ENCODE results near the gene GPR180.

GPR180 gene

DNA sequence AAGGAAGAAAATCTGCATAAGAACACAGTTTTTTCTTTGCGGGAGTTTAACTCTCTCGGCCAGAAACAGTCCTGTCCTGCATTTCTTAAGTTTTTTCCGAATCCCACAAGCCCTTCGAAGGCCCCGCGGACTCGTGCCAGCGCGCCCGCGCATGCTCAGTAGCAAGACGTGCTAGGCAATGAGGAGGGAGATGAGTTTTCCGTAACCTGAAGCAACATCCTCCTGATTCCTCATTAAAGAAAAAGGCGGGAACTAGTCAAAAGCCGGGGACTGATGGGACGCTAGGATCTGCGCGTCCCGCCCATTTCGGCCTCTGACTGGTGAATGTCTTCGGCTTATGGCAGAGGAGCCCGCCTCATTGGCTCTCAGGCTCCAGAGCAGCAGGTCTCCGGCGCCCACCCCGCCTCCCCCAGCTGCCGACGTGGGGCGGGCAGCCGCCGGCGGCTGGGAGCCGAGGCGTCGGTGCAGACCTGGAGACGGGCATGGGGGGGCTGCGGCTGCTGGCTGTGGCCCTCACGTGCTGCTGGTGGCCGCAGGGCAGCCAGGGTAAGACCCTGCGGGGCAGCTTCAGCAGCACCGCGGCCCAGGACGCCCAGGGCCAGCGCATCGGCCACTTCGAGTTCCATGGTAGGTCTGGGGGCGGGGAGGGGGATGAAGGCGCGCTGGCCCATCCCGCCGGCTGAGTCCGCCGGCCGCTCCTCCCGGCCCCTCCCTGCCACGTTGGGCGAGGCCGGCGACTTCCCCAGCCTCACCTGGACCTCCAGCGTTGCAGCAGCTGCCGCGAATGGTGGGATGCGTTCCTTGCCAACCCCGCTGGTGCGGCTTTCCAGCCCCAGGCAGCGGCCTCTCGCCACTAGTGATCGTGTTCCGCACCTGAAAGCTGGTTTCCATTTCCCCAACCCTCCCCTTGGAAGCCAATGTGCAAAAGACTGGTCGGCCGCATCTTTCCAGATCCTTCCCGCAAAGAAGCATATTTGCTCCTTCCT, at the start of gene GPR180:
TSS of gene GPR180 (plus strand) at position 412 of the 986 bp plus-strand sequence. CDS start at position 483, 71 bp downstream.
- DNase-seq (ENCODE audit: low spot score), result peak; percentile 99

DNA sequence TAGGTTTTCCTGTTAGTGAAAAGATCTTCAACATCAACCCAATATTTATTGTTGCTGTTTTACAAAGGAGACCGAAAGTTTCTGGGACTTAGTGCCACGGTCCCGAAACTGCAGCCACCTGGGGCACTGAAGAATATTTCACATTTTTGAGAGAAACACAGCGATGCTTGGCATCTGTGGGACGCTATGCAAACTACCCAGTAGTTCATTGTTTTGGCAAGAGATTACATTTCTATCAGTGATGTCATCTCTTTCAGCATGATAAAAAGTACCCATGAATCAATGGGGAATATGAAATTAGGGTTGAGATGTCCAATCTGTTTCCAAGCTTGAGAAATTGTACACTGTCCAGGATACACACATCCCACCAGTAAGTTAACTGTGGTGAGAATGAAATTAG, 49.6 kb upstream of the GPR180 start:
- no peak for DNase-seq (ENCODE audit: low spot score)

DNA sequence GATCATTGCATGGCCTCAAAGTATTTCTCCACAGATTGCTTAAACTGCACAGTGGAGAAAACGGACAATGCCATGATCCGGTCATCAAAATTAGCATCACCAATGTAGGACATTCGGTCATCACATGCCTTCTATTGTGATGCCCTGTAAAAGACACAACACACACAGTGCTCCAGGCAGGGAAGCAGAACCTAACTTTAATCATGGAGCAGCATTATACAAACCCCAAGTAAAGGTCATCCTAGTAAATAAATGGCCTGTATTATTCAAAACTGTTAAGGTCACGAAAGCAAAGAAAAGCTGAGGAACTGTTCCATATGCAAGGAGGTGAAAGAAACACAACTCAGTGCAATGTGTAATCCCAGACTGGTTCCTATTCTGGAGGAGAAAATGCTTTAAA, 47.9 kb upstream of the GPR180 start:
- no peak for DNase-seq (ENCODE audit: low spot score)

DNA sequence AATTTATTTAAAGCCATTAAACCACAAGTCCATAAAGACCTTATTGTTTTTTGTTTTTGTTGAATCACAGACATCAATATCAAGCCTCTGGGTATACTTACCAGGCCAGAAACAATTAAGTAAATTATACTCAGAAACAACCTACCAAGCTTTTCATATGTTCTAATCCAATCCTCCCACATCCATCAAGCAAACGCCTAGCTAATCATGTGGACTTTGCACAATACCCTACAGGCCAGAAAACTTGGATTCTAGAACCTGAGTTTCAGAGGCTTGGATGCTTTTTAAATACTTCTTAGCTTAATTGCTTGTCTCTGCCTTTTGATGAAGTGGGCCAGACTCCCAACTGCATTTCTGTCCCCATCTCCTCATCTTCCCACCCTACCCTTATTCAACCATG, 45.6 kb upstream of the GPR180 start:
- peak; percentile 75 for DNase-seq (ENCODE audit: low spot score)

DNA sequence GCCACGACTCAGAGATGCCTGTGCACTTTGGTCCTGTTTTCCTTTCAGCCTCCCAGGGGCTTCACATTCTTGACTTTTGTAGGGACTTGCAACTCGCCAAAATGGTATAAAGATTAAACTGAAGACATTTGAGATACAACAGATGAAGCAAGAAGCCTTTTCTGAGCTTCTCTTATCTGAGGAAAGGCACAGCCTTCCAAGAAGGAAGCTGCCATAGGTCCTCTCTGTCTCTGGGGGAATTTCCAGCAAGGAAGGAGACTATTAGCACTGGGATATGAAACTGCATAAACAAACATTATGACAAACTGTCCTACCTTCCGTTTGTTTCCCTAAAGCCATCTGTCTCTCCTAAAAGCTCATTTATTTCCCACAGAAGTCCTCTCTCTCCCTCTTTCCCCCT, 45.0 kb upstream of the GPR180 start:
- peak; percentile 23 for DNase-seq (ENCODE audit: low spot score)

DNA sequence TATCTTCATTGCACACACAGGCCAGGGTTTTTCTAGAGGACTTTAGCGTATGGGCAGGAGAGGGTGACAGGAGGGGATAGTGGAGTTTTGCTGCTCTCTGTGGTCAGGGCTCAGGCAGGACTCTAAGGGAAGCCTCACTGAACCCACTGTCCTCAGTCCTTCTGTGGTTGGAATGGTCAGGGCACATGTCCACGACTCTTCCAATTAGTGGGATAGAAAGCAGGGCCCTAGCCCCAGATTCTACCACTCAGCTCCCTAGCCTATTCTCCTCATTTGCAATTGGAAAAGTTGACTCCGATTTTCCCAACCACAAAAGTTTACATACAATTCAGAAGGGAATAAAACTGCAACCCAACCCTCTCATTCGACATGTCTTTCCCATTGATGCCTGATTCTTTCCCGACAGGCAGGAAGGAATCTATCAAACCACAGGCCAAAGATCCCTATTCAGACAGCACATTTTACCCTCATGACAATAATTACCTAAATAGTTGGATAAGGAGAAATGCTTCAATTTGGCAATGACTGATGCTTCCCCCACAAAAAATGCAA, 43.9 kb upstream of the GPR180 start:
- DNase-seq (ENCODE audit: low spot score), result peak; percentile 21

DNA sequence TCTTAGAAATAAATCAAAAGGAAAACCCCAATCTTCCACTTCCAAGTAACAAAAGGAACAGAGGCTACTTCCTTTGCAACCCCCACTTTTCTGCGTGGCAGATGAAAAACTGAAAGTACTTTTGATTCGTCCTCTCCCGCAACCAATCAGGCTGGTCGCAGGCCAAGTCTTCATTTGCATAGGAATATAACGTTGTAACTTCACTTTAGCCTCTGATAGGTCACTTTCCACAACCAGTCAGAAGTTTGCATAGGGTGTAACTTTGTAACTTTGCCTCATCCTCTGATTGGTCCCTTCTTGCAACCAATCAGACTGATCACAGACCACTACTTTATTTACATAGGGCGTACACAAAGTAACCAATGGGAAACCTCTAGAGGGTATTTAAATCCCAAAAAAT, 42.9 kb upstream of the GPR180 start:
- no peak for DNase-seq (ENCODE audit: low spot score)

DNA sequence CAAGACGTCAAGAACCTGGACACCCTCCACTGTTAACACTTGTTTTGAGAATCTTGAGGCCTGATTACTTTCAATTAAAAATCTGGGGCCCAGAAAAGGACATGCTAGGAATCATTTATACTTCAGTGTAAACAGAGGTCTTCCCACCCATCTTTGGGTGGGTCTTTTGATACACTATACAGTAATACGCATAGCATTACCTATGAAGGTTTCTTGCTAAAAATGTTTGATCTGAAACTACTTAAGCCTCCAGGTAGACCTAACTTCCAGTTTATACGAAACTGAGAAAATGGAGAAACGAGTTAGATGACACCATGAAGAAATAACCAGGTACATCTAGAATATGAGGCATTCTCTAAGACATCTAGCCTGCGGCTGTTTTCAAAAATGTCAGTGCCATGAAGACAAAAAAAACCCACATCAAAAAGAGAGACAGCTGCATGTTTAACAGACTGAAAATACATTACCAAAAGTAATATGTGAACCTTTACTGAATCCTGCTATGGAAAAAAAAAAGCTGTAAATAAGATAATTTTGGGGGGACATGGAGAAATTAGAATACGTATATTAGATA, 42.3 kb upstream of the GPR180 start:
- no peak for DNase-seq (ENCODE audit: low spot score)

DNA sequence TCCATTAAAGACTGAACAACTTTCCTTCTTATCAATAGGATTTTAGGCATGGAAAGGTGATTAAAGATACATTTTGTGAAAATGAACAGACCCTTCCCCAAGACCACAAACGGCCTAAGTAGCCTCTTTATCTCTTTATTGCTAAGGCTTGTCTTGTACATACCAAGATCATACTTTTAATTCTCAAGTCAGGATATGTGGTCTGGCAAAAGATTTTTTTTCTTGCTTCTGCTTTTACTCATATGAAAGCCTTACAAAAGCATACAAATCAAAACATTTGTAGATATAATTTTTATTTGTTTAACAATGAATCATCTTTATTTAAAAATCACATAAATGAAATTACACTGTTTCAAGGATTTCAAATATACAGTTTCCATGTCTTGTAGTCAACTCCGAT, 41.5 kb upstream of the GPR180 start:
- DNase-seq (ENCODE audit: low spot score), result no peak

DNA sequence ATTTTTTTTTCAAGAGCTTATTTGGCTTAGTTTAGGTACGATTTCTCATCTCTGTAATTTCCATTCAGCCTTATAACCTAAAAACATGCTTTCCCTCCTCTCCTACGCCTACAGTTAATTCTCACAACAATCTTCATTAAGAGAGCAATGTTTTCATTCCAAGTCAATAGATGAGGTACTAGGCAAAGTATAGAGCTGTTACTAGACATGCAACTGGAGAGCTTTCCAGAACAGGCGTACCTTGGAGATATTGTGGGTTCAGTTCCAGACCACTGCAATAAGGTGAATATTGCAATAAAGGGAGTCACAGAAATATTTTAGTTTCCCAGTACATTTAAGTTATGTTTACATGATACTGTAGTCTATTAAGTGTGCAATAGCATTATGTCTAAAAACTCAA, 40.5 kb upstream of the GPR180 start:
- no peak for DNase-seq (ENCODE audit: low spot score)

DNA sequence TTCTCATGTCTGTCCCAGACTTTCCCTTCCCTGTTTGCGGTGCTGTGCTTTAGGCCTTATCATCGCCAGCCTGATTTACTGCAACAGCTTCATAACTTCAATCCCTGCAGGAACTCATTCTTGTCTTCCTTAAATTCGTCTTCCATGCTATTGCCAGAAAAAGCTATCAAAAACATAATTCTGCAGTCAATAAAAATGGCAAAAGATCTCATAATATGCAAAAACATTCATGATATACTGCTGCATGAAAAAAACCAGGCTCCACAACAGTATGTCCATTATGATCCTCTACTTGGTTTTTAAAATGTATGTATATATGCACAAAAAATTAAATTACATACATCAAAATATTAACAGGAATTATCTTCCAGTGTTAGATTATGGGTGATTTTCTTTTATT, 34.1 kb upstream of the GPR180 start:
- no peak for DNase-seq (ENCODE audit: low spot score)

DNA sequence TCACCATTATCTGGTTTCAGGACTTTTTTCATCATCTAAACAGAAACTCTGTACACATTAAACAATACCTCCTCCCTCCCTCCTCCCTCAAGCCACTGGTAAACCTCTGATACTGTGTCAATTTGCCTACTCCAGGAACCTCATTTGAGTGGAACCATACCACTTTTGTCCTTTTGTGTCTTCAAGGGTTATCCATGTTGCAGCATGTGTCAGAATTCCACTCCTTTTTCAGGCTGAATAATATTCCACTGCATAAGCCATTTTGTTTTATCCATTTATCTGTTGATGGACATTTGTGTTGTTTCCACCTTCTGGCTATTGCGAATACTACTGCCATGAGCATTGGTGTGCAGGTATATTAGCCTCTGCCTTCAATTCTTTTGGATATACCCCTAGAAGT, 33.2 kb upstream of the GPR180 start:
- DNase-seq (ENCODE audit: low spot score), result no peak

DNA sequence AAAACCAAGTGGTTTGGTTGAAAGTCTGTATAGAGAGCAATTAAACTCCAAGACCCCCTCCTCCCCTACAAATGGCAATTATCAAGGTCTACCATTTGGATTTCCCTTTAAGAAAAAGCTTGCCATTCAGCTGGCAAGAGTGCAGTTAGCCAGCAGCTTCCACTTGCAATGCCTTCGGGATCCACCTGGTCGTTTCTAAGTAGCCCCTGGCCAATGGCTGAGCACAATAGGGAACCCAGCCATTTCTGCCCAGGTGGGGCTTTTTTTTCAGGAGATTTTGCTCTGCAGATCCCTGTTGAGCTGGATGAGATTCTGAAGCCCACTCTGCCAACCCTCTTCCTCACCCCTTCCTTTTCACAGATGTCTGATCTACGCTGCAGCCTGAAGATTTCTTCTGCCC, 32.0 kb upstream of the GPR180 start:
- DNase-seq (ENCODE audit: low spot score), result no peak

DNA sequence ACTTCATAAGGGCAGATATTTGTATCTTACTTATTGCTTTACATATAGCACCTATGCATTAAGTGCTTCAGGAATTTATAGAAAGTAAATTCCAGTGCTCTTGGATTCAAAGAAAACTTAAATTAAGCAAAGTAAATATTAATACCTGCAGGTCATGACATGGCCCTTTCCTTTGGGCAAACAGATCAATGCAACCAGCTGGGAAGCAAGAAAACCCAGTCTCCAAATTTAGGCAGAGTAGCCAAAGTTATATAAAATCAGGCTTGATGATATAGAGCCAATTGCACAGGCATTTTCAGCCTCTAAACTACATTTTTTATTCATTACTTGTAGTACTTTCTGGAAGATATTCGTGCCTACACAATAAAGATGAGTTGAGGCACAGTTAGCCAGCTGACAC, 22.6 kb upstream of the GPR180 start:
- DNase-seq (ENCODE audit: low spot score), result no peak

DNA sequence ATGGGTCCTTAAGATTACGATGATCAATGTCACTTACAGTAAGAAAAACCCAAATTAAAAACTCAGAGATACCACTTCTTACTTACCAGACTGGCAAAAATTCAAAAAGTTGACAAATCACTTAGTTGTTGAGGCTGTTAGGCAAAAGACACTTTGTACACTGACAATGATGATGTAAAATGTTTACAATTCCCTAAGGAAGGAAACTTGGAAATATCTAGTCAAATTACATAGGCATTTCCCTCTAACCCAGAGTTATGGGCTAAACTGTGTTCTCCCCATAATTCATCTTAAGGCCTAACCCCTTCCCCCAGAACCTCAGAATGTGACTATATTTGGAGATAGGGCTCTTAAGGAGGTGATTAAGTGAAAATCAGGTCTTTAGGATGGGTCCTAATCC, 17.7 kb upstream of the GPR180 start:
- DNase-seq (ENCODE audit: low spot score), result no peak

DNA sequence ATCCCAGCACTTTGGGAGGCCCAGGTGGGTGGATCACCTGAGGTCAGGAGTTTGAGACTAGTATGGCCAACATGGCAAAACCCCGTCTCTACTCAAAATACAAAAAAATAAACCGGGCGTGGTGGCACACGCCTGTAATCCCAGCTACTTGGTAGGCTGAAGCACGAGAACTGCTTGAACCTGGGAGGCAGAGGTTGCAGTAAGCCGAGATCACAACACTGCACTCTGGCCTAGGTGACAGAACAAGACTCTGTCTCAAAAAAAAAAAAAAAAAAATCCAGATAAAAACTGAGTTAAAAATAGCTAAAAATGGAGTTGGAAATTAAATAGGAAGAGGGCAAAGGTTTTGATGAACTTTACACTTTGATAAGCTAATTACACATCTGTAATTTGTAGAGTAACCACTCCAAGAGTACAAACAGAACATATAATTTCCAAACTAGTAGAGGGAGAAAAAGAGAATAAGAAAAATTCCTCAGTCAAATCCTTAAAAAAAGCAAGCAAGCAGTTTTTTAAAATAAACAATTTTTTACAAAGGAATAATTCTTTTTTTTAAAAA, 16.0 kb upstream of the GPR180 start:
- no peak for DNase-seq (ENCODE audit: low spot score)

DNA sequence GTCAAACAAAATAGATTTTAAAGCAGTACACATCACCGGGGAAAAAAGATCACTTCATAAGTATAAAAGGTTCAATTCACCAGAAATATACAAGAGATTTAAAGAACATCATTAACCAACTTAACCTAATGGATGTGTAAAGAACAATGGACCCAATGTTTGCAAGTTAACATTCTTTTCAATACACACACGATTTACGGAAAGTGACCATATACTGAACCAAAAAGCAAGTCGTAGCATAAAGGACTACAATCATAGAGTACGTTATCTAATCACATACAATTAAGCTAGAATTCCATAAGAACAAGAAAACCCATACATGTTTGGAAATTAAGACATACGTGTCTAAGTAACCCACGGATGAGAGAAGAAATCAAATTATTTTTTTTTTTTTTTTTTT, 15.3 kb upstream of the GPR180 start:
- DNase-seq (ENCODE audit: low spot score), result peak; percentile 92

DNA sequence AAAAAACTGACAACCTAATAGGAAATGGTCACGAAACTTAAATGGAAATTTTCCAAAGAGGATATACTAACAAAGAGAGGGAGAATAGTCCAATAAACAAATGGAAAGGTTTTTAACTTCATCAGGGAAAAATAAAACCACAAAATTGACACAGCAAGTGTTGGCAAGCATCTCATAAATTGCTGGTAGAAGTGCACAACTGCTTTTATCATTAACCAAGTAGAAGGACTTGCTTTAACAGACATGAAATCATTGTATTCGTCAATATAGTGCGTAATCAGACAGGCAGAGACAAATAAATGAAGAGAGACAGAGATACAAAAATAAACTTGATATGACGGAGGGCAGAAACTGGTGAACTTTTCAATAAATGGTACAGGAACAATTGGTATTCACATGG, 13.1 kb upstream of the GPR180 start:
- no peak for DNase-seq (ENCODE audit: low spot score)

DNA sequence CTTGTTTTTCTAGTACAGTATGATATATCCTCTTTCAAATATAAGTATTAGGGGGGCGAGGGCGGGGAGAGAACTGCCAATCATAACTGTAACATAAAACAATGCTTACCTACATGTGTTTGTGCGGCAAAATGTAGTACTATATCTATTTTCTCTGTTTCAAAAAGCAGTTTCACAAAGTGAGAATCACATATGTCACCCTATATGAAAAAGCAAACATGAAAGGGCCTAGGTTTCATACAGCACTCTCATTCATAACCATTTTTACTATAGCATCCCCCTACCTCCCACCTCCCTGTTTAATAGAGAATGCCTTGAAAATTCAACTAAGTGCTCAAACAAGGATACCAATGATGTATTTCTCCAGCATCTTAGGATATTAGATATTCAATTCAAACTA, 10.9 kb upstream of the GPR180 start:
- DNase-seq (ENCODE audit: low spot score), result no peak

DNA sequence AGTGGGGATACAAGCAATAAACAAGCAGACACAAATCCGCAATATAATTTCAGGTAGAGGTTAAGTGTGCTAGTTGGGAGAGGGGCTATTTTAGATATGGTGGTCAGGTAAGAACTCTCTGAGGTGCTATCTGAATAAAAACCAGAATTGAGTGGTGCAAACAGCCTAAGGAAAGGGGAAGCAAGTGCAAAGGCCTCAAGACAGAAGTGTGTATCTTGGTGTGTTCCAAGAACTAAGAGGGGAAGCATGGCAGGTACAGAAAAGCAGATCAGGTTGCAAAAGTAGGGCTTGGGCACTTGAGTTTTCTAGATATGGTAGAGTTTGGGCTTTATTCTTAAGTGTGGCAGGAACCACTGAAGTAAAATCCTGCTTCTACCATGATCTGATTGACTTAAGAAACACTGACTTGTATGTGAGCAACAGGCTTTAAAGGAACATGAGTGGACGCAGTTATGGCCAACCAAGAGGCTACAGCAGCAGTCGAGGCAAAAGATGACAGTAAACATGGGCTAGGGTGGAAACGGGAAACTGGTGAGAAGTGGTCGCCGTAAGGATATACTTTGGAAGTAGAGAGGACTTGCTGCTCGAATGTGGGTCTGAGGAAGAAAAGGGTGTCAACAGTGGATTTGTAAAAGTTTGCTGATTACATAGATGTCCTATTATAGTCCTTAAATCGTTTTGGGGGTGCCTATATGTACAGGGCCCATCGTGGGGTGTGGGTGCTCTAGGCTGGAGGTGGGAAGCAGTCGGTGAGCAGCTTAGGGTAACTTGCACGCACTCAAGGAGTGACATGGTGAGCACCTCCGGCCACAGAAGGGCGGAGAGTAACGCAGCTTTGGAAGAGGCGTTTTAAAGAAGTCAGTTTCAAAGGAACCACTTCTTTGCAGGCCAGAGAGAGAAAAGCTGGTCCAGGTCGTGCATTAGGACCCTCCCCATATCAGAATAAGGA, 6.4 kb upstream of the GPR180 start:
- no peak for DNase-seq (ENCODE audit: low spot score)

DNA sequence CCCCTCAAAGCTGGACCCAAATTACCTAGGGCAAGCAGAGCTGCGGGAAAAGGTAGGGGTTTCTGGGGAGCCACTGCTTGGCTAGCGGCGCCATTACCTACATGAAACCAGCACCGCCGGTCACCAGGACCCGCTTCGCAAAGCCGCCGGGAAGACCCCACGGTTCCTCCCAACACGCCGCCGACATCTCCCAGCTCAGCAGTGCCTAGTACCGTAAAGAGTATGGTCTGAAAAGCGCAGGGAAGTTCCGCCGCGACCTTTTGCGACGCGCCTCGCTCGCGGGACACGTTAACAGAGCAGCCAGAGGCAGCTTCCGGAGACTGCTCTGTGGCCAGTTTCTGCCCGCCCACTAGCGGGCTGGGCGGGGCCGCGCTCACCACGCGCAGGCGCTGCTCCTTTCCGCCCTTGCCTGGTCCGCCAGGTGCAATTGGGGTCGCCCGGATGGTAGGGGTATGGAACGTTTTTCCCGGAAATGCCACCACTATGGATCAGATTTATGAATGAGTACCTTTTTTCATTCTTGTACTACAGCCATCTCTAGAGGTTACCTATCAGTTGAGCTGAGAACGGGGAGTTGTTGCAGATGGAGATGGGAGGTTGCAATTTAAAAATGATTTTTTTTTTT, 5.6 kb upstream of the GPR180 start, which contains the start of gene TGDS:
TSS of gene TGDS (minus strand) at position 203 of the 625 bp plus-strand sequence. CDS start at position 187, 16 bp downstream.
- DNase-seq (ENCODE audit: low spot score), result peak; percentile 83

Data from COLO829 (cell line).